ENCODE data around the gene PTGFRN. TPM values are rescaled to one million over a fixed set of nuclear protein-coding genes. Genes with fewer than 3 reads are reported as not detected.

The PTGFRN gene
- total RNA-seq, 3 donors from 2014 or later (not counting 1 experiment from before 2014, with no cell fraction given): 0.71 to 1.4 (median 0.79) TPM

DNA sequence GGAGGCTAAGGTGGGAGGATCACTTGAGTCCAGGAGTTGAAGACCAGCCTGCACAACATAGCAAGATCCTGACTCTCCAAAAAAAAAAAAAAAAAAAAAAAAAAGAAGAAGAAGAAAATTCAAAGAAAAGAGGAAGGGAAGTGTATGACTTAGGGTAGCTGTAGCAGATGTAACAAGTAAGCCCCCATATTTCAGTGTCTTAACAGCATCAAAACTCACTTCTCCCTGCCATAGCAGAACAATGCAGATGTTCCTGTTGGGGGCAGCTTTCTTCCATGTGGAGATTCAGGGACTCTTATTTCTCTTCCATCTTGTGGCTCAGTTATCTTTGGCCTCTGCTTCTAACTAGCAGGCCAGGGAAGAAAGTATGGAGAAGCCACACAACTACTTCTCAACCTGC lies 10.2 kb upstream of the PTGFRN start:
- ATAC-seq (no peak), DNase-seq (no peak)
- no peak overlapping the region for H3K4me3 Mint-ChIP-seq
- peaks cover 3 to 7% of the 10 kb centered on the region in 2 donors for H3K9me3 Mint-ChIP-seq
- no peaks in the 10 kb centered on the region for H3K27me3 ChIP-seq (ENCODE audit: control insufficient read depth, insufficient read depth, low read length)
- H3K4me3 ChIP-seq (ENCODE audit: low read length): no peak overlapping the region
- no peak overlapping the region for H3K27ac Mint-ChIP-seq
- H3K9me3 ChIP-seq (ENCODE audit: control insufficient read depth, insufficient read depth, low read length): no peaks in the 10 kb centered on the region
- no peaks in the 10 kb centered on the region for H3K4me1 Mint-ChIP-seq
- no peaks in the 10 kb centered on the region for H3K4me1 ChIP-seq (ENCODE audit: control insufficient read depth, insufficient read depth, low read length)
- intact Hi-C loops (cut with micrococcal nuclease): no loop called here
- H3K36me3 ChIP-seq (ENCODE audit: control insufficient read depth, insufficient read depth, low read length): no peaks in the 10 kb centered on the region
- H3K36me3 Mint-ChIP-seq: peaks cover 10% of the 10 kb centered on the region
- TF ChIP-seq, protein P1, sequence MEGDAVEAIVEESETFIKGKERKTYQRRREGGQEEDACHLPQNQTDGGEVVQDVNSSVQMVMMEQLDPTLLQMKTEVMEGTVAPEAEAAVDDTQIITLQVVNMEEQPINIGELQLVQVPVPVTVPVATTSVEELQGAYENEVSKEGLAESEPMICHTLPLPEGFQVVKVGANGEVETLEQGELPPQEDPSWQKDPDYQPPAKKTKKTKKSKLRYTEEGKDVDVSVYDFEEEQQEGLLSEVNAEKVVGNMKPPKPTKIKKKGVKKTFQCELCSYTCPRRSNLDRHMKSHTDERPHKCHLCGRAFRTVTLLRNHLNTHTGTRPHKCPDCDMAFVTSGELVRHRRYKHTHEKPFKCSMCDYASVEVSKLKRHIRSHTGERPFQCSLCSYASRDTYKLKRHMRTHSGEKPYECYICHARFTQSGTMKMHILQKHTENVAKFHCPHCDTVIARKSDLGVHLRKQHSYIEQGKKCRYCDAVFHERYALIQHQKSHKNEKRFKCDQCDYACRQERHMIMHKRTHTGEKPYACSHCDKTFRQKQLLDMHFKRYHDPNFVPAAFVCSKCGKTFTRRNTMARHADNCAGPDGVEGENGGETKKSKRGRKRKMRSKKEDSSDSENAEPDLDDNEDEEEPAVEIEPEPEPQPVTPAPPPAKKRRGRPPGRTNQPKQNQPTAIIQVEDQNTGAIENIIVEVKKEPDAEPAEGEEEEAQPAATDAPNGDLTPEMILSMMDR (IDR thresholded peaks at IDR 0.05): no peak
- peaks cover 17% of the 10 kb centered on the region in 2 donors for H3K27me3 Mint-ChIP-seq (ENCODE audit: low read depth in 2 of 2)
- no peak overlapping the region for H3K27ac ChIP-seq (ENCODE audit: low read length)

- no peaks in the 10 kb centered on the region for H3K9me3 ChIP-seq (ENCODE audit: control insufficient read depth, insufficient read depth, low read length)
- ATAC-seq: no peak
- WGBS (ENCODE audit: insufficient coverage): 83% methylated on average over 9 of the region's 9 CpGs
- Mint-ChIP-seq H3K4me3 (no peak overlapping the region), H3K27me3 (ENCODE audit: low read depth in 2 of 2) (peaks cover 17% of the 10 kb centered on the region in 2 donors), H3K27ac (no peak overlapping the region), H3K9me3 (no peaks in the 10 kb centered on the region), H3K4me1 (no peaks in the 10 kb centered on the region), H3K36me3 (no peaks in the 10 kb centered on the region)
- intact Hi-C loops (cut with micrococcal nuclease): no loop called here
- H3K36me3 ChIP-seq (ENCODE audit: control insufficient read depth, insufficient read depth, low read length): no peaks in the 10 kb centered on the region
- no peaks in the 10 kb centered on the region for H3K4me1 ChIP-seq (ENCODE audit: control insufficient read depth, insufficient read depth, low read length)
- no peak overlapping the region for H3K4me3 ChIP-seq (ENCODE audit: low read length)
- TF ChIP-seq, protein P1 (IDR thresholded peaks at IDR 0.05): no peak
- no peak overlapping the region for H3K27ac ChIP-seq (ENCODE audit: low read length)
- H3K27me3 ChIP-seq (ENCODE audit: control insufficient read depth, insufficient read depth, low read length): no peaks in the 10 kb centered on the region
- DNase-seq: no peak
Measured at GRCh38 chr1:116900471-116901365, 9.0 kb upstream of the PTGFRN start.

DNA sequence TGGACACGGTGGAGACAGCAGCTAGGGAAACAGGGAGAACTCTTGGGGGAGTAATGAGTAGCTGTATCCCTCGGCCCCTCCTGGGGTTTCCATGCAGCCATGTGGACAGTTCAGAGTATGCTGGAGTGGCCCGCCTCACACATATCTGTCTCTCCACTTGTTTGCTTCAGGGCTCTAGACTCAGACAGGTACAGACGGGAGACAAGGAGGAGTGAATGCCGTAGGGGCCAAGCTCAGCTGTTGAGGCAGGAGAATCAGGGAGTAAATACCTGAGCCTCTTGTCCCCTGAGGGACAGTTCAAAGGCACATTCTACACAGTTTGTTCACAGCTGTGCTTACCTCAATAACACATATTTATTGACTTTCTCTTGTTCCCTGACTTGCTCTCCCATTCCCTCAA lies 7.7 kb upstream of the PTGFRN start:
- TF ChIP-seq, protein P1 (IDR thresholded peaks at IDR 0.05): no peak
- H3K27me3 ChIP-seq (ENCODE audit: control insufficient read depth, insufficient read depth, low read length): no peaks in the 10 kb centered on the region
- no peak for ATAC-seq
- H3K36me3 Mint-ChIP-seq: no peaks in the 10 kb centered on the region
- no peaks in the 10 kb centered on the region for H3K4me1 Mint-ChIP-seq
- no peaks in the 10 kb centered on the region for H3K9me3 ChIP-seq (ENCODE audit: control insufficient read depth, insufficient read depth, low read length)
- H3K27ac Mint-ChIP-seq: no peak overlapping the region
- H3K4me3 Mint-ChIP-seq: no peak overlapping the region
- H3K36me3 ChIP-seq (ENCODE audit: control insufficient read depth, insufficient read depth, low read length): no peaks in the 10 kb centered on the region
- H3K9me3 Mint-ChIP-seq: no peaks in the 10 kb centered on the region
- DNase-seq: no peak
- intact Hi-C loops (cut with micrococcal nuclease): no loop called here
- H3K4me3 ChIP-seq (ENCODE audit: low read length): no peak overlapping the region
- H3K27ac ChIP-seq (ENCODE audit: low read length): no peak overlapping the region
- H3K4me1 ChIP-seq (ENCODE audit: control insufficient read depth, insufficient read depth, low read length): no peaks in the 10 kb centered on the region
- peaks cover 16 to 25% of the 10 kb centered on the region in 2 donors for H3K27me3 Mint-ChIP-seq (ENCODE audit: low read depth in 2 of 2)
- WGBS (ENCODE audit: insufficient coverage): 89% methylated on average over 5 of the region's 5 CpGs
